GM12872 (cell line): ENCODE data around the gene STOML3.

Source experiments
- TF ChIP-seq, protein P1 (sequence below): IDR thresholded peaks from 3 replicates; pipeline ENCODE4 v1.5.1; 2011; ENCODE audit warnings: low read depth, mild to moderate bottlenecking, low read length, moderate library complexity; ENCODE audit not compliant: insufficient read depth

The STOML3 gene

DNA sequence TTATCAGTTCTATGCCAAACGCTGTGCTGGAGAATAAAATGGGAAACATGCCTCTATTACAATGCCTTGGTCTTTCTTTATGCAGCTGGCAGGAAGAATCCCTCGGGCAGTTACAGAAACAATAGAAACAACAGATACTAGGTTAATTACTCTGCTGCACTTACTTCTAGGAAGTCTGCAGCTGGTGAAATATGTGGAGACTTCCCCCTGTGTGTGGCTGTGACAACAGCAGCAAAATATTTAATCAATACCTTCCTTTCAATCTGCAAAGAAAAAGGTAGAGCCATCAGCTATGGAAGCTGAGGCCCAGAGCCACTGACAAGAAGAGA, 9.9 kb downstream of the STOML3 start:
- TF ChIP-seq, protein P1, sequence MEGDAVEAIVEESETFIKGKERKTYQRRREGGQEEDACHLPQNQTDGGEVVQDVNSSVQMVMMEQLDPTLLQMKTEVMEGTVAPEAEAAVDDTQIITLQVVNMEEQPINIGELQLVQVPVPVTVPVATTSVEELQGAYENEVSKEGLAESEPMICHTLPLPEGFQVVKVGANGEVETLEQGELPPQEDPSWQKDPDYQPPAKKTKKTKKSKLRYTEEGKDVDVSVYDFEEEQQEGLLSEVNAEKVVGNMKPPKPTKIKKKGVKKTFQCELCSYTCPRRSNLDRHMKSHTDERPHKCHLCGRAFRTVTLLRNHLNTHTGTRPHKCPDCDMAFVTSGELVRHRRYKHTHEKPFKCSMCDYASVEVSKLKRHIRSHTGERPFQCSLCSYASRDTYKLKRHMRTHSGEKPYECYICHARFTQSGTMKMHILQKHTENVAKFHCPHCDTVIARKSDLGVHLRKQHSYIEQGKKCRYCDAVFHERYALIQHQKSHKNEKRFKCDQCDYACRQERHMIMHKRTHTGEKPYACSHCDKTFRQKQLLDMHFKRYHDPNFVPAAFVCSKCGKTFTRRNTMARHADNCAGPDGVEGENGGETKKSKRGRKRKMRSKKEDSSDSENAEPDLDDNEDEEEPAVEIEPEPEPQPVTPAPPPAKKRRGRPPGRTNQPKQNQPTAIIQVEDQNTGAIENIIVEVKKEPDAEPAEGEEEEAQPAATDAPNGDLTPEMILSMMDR, result no peak

DNA sequence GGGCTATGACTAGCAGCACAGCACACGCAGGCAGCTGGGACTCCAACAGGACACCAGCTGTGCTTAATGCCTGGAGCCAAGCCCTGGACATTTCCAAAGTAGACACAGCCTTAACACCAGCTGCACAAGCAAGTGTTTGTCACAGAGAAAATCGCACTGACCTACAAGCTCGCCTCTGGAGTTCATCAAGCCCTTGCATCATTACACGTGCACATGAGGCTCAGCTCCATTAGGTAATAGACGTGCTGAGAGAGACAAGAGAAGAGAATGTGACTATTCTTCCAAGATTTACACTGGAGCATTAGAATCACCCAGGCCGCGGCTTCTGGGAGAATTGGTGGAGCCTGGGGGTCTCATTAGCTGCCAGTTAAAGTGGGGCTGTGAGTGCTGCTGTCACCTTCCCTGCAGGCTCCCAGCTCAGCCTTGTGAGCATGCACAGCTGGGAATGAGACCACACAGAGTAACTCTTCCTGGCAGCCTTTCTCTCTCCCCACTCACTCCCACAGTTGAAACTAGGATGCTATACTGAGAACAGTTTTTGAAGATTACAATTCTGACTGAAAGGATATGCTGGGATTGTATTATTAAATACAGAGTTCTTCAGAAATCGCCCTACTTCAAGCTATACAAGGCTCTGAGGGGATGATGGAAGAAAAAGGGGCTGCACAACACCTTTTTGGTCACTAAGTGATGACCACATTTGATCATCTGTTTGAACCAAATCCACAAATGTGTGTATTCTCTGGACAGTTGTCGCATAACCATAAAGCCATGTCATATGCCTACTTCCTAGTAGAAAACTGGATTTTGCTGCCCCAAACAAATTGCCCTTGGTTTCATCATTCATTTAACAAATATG, 10.5 kb downstream of the STOML3 start:
- TF ChIP-seq, protein P1, result no peak

DNA sequence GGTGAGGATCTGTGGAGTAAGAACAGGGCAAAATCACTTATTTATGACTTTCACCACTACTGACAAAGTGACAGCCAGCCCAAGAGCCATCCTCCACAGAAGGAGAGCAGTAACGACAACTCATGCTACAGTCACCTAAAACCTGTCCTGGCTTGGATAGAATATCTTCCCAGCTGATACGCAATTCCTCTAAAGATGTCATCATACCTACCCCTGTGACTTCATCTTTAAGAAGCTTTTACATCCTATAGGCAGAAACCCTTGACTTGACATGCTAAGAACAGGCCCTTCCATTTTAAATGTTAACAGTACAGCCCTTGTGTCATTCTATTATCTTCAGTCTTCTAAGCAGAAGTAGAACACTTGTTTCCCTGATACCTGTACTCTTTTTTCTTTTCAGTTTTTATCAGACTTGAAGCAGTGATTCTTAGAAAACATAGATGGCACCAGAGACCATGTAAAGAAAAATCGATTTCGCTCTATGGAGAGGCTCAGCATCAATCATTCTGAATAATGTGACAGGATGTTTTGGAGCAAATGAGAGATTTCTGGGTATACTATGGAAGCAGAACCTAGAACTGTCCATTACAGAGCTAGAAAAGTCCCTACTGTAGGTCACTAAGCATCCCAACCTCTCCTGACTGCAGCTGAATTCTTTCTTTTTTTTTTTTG, 20.1 kb downstream of the STOML3 start:
- TF ChIP-seq, protein P1, result no peak

DNA sequence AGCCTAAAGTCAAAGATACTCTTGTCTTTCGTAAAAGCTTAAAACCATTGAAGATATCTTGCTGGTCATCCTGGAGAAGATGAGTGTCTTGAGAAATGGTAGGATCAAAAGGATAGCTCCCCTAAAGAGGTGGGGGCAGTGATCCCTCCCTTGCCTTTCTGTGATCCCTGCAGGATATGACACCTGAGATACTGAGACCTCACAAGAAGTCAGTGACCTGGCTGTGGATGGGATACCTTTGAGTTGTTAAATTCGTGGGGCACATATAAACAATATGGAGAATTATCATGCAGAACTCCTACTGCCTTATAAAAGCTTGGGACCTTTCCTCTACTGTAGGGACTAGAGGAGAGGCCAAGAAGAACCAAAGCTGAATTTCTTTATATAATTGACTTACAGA, 21.4 kb downstream of the STOML3 start:
- TF ChIP-seq, protein P1, result no peak

DNA sequence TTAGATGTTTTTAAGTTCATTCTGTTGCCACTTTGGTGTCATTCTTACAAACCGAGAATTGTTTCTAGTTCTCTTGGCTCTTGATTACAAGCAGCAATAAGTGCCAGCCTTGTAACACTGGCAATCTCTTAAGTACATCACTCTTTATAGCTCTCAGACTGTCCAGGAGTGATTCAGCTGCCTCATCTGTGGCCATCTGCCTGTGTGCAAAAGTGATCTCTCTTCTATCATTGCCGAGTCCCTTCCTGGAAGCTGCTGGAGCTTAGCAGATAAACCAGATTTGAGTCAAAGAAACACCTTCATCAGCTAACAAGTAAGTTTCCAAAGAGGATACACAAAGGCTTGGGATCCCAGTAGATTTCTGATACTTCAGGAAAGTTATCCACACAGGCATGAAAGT, 23.2 kb downstream of the STOML3 start:
- TF ChIP-seq, protein P1, result no peak

DNA sequence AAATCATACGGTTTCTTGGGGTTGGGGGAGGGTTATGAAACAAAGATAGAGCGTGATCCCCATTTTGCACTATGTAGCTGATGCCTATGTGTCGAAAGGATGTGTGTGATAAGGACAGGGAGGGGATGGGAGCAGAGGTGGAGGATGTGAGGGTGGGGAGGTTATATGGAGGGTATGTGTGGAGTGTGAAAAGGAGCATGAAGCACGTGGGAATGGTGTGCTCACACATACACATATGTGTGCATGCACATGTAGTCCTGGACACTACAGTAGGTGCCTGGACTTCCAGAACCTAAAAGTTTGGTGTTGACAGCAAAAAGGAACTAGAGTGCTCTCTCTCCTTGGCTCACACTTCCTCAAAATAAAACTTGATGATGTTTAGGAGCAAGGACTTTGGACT, 25.4 kb downstream of the STOML3 start:
- TF ChIP-seq, protein P1, result no peak

DNA sequence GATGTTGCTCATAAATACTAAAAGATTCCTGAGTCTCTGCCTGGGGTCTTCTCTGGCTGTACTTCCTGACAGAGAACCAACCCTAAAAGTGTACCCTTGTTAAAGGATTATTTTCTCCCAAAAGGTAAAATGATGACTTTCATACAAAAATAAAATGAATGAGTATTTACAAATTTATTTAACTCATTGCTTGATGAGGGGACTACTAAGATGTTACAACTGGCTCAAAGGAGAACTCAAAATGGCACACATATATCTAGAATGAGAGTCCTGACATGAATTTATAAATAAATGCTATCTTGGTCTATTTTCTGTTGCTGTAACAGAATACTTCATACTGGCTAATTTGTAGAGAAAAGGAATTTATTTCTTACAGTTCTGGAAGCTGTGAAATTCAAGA, 30.5 kb downstream of the STOML3 start:
- TF ChIP-seq, protein P1, result no peak
